Measurements from ENCODE around the gene PAPLN.

Gene PAPLN

GRCh38 chr14:73239393-73240241, 2.3 kb downstream of the PAPLN start:
- H3K36me3 ChIP-seq (ENCODE audit: insufficient read depth, low read length): no peaks in the 10 kb centered on the region
- peak overlapping the region; percentile 59 for H3K9ac ChIP-seq (ENCODE audit: insufficient read length)
- H3K4me3 ChIP-seq: peak overlapping the region; percentile 45

GRCh38 chr14:73240816-73241480, 3.6 kb downstream of the PAPLN start:
- Histone ChIP-seq H3K4me3 (no peak overlapping the region), H3K9ac (ENCODE audit: insufficient read length) (no peak overlapping the region), H3K36me3 (ENCODE audit: insufficient read depth, low read length) (no peaks in the 10 kb centered on the region), H3K9me3 (ENCODE audit: low read depth, low read length) (no peaks in the 10 kb centered on the region), H3K27ac (no peak overlapping the region)
- DNase-seq (ENCODE audit: low read depth, low spot score): no peak
- TF ChIP-seq EZH2 (IDR thresholded peaks at IDR 0.05) (no peak), POLR2AphosphoS5 (IDR thresholded peaks at IDR 0.05; ENCODE audit: borderline replicate concordance, low read depth, low read length) (no peak), FOXP2 (optimal IDR thresholded peaks at IDR 0.05; ENCODE audit: control extremely low read depth, extremely low read length, insufficient read depth) (no peak)

More at GRCh38 chr14:73239393-73240241, 2.3 kb downstream of the PAPLN start:
- DNase-seq (ENCODE audit: low read depth, low spot score): no peak
- Histone ChIP-seq H3K27ac (peak overlapping the region; percentile 75), H3K9me3 (ENCODE audit: low read depth, low read length) (no peaks in the 10 kb centered on the region)
- no peak for TF ChIP-seq POLR2AphosphoS5 (IDR thresholded peaks at IDR 0.05; ENCODE audit: borderline replicate concordance, low read depth, low read length)
- no peak for TF ChIP-seq FOXP2 (optimal IDR thresholded peaks at IDR 0.05; ENCODE audit: control extremely low read depth, extremely low read length, insufficient read depth)
- no peak for TF ChIP-seq EZH2 (IDR thresholded peaks at IDR 0.05)

GRCh38 chr14:73241481-73242165, 4.3 kb downstream of the PAPLN start:
- Histone ChIP-seq H3K9me3 (ENCODE audit: low read depth, low read length) (no peaks in the 10 kb centered on the region), H3K27ac (no peak overlapping the region), H3K4me3 (no peak overlapping the region), H3K36me3 (ENCODE audit: insufficient read depth, low read length) (no peaks in the 10 kb centered on the region), H3K9ac (ENCODE audit: insufficient read length) (no peak overlapping the region)
- TF ChIP-seq EZH2 (IDR thresholded peaks at IDR 0.05): no peak
- no peak for TF ChIP-seq POLR2AphosphoS5 (IDR thresholded peaks at IDR 0.05; ENCODE audit: borderline replicate concordance, low read depth, low read length)
- TF ChIP-seq FOXP2 (optimal IDR thresholded peaks at IDR 0.05; ENCODE audit: control extremely low read depth, extremely low read length, insufficient read depth): no peak
- DNase-seq (ENCODE audit: low read depth, low spot score): no peak

GRCh38 chr14:73242357-73242901, 5.1 kb downstream of the PAPLN start:
- no peak for DNase-seq (ENCODE audit: low read depth, low spot score)
- Histone ChIP-seq H3K4me3 (no peak overlapping the region), H3K27ac (no peak overlapping the region), H3K36me3 (ENCODE audit: insufficient read depth, low read length) (no peaks in the 10 kb centered on the region), H3K9ac (ENCODE audit: insufficient read length) (no peak overlapping the region), H3K9me3 (ENCODE audit: low read depth, low read length) (no peaks in the 10 kb centered on the region)
- TF ChIP-seq POLR2AphosphoS5 (IDR thresholded peaks at IDR 0.05; ENCODE audit: borderline replicate concordance, low read depth, low read length) (no peak), EZH2 (IDR thresholded peaks at IDR 0.05) (no peak), FOXP2 (optimal IDR thresholded peaks at IDR 0.05; ENCODE audit: control extremely low read depth, extremely low read length, insufficient read depth) (no peak)

GRCh38 chr14:73243341-73243740, 6.0 kb downstream of the PAPLN start:
- no peaks in the 10 kb centered on the region for H3K9me3 ChIP-seq (ENCODE audit: low read depth, low read length)
- no peaks in the 10 kb centered on the region for H3K36me3 ChIP-seq (ENCODE audit: insufficient read depth, low read length)
- no peak overlapping the region for H3K9ac ChIP-seq (ENCODE audit: insufficient read length)
- TF ChIP-seq FOXP2 (optimal IDR thresholded peaks at IDR 0.05; ENCODE audit: control extremely low read depth, extremely low read length, insufficient read depth) (no peak), POLR2AphosphoS5 (IDR thresholded peaks at IDR 0.05; ENCODE audit: borderline replicate concordance, low read depth, low read length) (no peak), EZH2 (IDR thresholded peaks at IDR 0.05) (no peak)
- H3K4me3 ChIP-seq: no peak overlapping the region
- no peak for DNase-seq (ENCODE audit: low read depth, low spot score)
- no peak overlapping the region for H3K27ac ChIP-seq

- no peak overlapping the region for H3K27ac ChIP-seq
- no peaks in the 10 kb centered on the region for H3K36me3 ChIP-seq (ENCODE audit: insufficient read depth, low read length)
- TF ChIP-seq EZH2 (IDR thresholded peaks at IDR 0.05) (no peak), FOXP2 (optimal IDR thresholded peaks at IDR 0.05; ENCODE audit: control extremely low read depth, extremely low read length, insufficient read depth) (no peak), POLR2AphosphoS5 (IDR thresholded peaks at IDR 0.05; ENCODE audit: borderline replicate concordance, low read depth, low read length) (no peak)
- H3K9ac ChIP-seq (ENCODE audit: insufficient read length): no peak overlapping the region
- no peak overlapping the region for H3K4me3 ChIP-seq
- no peak for DNase-seq (ENCODE audit: low read depth, low spot score)
- no peaks in the 10 kb centered on the region for H3K9me3 ChIP-seq (ENCODE audit: low read depth, low read length)
These were observed 6.4 kb downstream of the PAPLN start for GRCh38 chr14:73243748-73244147.

GRCh38 chr14:73244541-73245290, 7.4 kb downstream of the PAPLN start:
- Histone ChIP-seq H3K4me3 (no peak overlapping the region), H3K9ac (ENCODE audit: insufficient read length) (no peak overlapping the region), H3K27ac (no peak overlapping the region), H3K9me3 (ENCODE audit: low read depth, low read length) (no peaks in the 10 kb centered on the region), H3K36me3 (ENCODE audit: insufficient read depth, low read length) (no peaks in the 10 kb centered on the region)
- DNase-seq (ENCODE audit: low read depth, low spot score): no peak
- TF ChIP-seq POLR2AphosphoS5 (IDR thresholded peaks at IDR 0.05; ENCODE audit: borderline replicate concordance, low read depth, low read length) (no peak), EZH2 (IDR thresholded peaks at IDR 0.05) (no peak), FOXP2 (optimal IDR thresholded peaks at IDR 0.05; ENCODE audit: control extremely low read depth, extremely low read length, insufficient read depth) (no peak)

All from SK-N-MC (cell line).